ENCODE data around the gene RNF5.

RNF5 gene

GRCh38 chr6:32168350-32168749 is 9.9 kb upstream of the RNF5 start:
- H3F3A ChIP-seq (ENCODE audit: insufficient read depth, low read length) = no peaks in the 10 kb centered on the region
- no peaks in the 10 kb centered on the region for H4K20me1 ChIP-seq (ENCODE audit: insufficient read depth, low read length)
- H3K9me2 ChIP-seq (replicated peaks; ENCODE audit: insufficient read depth, low read length) = no peaks in the 10 kb centered on the region
- H3K36me3 ChIP-seq (replicated peaks; ENCODE audit: insufficient read depth, low read length) = no peaks in the 10 kb centered on the region
- DNase-seq = no peak
- TF ChIP-seq EZH2phosphoT487 (IDR thresholded peaks at IDR 0.05; ENCODE audit: low read length) (no peak), EZH2 (optimal IDR thresholded peaks at IDR 0.05; ENCODE audit: low read depth, low read length) (no peak)
- TF ChIP-seq, protein P1, sequence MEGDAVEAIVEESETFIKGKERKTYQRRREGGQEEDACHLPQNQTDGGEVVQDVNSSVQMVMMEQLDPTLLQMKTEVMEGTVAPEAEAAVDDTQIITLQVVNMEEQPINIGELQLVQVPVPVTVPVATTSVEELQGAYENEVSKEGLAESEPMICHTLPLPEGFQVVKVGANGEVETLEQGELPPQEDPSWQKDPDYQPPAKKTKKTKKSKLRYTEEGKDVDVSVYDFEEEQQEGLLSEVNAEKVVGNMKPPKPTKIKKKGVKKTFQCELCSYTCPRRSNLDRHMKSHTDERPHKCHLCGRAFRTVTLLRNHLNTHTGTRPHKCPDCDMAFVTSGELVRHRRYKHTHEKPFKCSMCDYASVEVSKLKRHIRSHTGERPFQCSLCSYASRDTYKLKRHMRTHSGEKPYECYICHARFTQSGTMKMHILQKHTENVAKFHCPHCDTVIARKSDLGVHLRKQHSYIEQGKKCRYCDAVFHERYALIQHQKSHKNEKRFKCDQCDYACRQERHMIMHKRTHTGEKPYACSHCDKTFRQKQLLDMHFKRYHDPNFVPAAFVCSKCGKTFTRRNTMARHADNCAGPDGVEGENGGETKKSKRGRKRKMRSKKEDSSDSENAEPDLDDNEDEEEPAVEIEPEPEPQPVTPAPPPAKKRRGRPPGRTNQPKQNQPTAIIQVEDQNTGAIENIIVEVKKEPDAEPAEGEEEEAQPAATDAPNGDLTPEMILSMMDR (IDR thresholded peaks at IDR 0.05; ENCODE audit: low read length) = no peak
- no peak overlapping the region for H2AFZ ChIP-seq (ENCODE audit: low read length)
- H3K27me3 ChIP-seq (replicated peaks; ENCODE audit: insufficient read depth, low read length) = no peaks in the 10 kb centered on the region
- no peaks in the 10 kb centered on the region for H3K9me3 ChIP-seq (replicated peaks; ENCODE audit: insufficient read depth, low read length)
- H3K4me1 ChIP-seq (ENCODE audit: low read length) = no peaks in the 10 kb centered on the region
- no peak overlapping the region for H3K4me3 ChIP-seq (ENCODE audit: low read length)
- H3K79me2 ChIP-seq (ENCODE audit: low read length) = no peaks in the 10 kb centered on the region
- H3K9ac ChIP-seq (ENCODE audit: low read length) = no peak overlapping the region
- no peak overlapping the region for H3K4me2 ChIP-seq (ENCODE audit: low read depth, low read length)
- H3K27ac ChIP-seq (ENCODE audit: low read length) = no peak overlapping the region

- DNase-seq = no peak
- H3K27ac ChIP-seq (ENCODE audit: low read length) = no peak overlapping the region
- no peak overlapping the region for H3K4me2 ChIP-seq (ENCODE audit: low read depth, low read length)
- no peak overlapping the region for H3K4me3 ChIP-seq (ENCODE audit: low read length)
- no peak overlapping the region for H2AFZ ChIP-seq (ENCODE audit: low read length)
- no peaks in the 10 kb centered on the region for H3K9me2 ChIP-seq (replicated peaks; ENCODE audit: insufficient read depth, low read length)
- TF ChIP-seq EZH2 (optimal IDR thresholded peaks at IDR 0.05; ENCODE audit: low read depth, low read length) = no peak
- TF ChIP-seq EZH2phosphoT487 (IDR thresholded peaks at IDR 0.05; ENCODE audit: low read length) = no peak
- TF ChIP-seq, protein P1 (IDR thresholded peaks at IDR 0.05; ENCODE audit: low read length) = no peak
- no peaks in the 10 kb centered on the region for H3K4me1 ChIP-seq (ENCODE audit: low read length)
- no peaks in the 10 kb centered on the region for H3K27me3 ChIP-seq (replicated peaks; ENCODE audit: insufficient read depth, low read length)
- no peaks in the 10 kb centered on the region for H3K36me3 ChIP-seq (replicated peaks; ENCODE audit: insufficient read depth, low read length)
- no peaks in the 10 kb centered on the region for H3K9me3 ChIP-seq (replicated peaks; ENCODE audit: insufficient read depth, low read length)
- no peak overlapping the region for H3K9ac ChIP-seq (ENCODE audit: low read length)
- H4K20me1 ChIP-seq (ENCODE audit: insufficient read depth, low read length) = no peaks in the 10 kb centered on the region
- H3F3A ChIP-seq (ENCODE audit: insufficient read depth, low read length) = no peaks in the 10 kb centered on the region
- H3K79me2 ChIP-seq (ENCODE audit: low read length) = no peaks in the 10 kb centered on the region
Observed at GRCh38 chr6:32168807-32169591, 9.2 kb upstream of the RNF5 start.

GRCh38 chr6:32170294-32170693 is 7.9 kb upstream of the RNF5 start:
- Histone ChIP-seq H4K20me1 (ENCODE audit: insufficient read depth, low read length) (no peaks in the 10 kb centered on the region), H3K27ac (ENCODE audit: low read length) (no peak overlapping the region), H3K4me2 (ENCODE audit: low read depth, low read length) (no peak overlapping the region), H3K36me3 (replicated peaks; ENCODE audit: insufficient read depth, low read length) (no peaks in the 10 kb centered on the region), H3K9me3 (replicated peaks; ENCODE audit: insufficient read depth, low read length) (no peaks in the 10 kb centered on the region), H2AFZ (ENCODE audit: low read length) (no peak overlapping the region), H3K4me1 (ENCODE audit: low read length) (peaks cover 4% of the 10 kb centered on the region; the same call in 1 of the 2 replicates), H3K79me2 (ENCODE audit: low read length) (peaks cover 4% of the 10 kb centered on the region; the same call in 1 of the 2 replicates), H3K9ac (ENCODE audit: low read length) (no peak overlapping the region), H3F3A (ENCODE audit: insufficient read depth, low read length) (no peaks in the 10 kb centered on the region), H3K27me3 (replicated peaks; ENCODE audit: insufficient read depth, low read length) (no peaks in the 10 kb centered on the region), H3K4me3 (ENCODE audit: low read length) (no peak overlapping the region), H3K9me2 (replicated peaks; ENCODE audit: insufficient read depth, low read length) (no peaks in the 10 kb centered on the region)
- DNase-seq = no peak
- TF ChIP-seq, protein P1 (IDR thresholded peaks at IDR 0.05; ENCODE audit: low read length) = no peak
- TF ChIP-seq EZH2 (optimal IDR thresholded peaks at IDR 0.05; ENCODE audit: low read depth, low read length) = no peak
- no peak for TF ChIP-seq EZH2phosphoT487 (IDR thresholded peaks at IDR 0.05; ENCODE audit: low read length)

All from MM.1S (cell line).